Skeletal muscle satellite cell (primary cell): ENCODE data around the gene LGI4.
"Not testable (repeated sequence)": the region's sequence is repeated elsewhere in the genome, so short reads cannot be mapped to it uniquely, and the experiment has no call there.

Source experiments
- H3K27me3 ChIP-seq: 2 replicates; pipeline ENCODE4 v1.7.0; 2013; ENCODE audit warnings: low read length; ENCODE audit not compliant: control insufficient read depth, insufficient read depth
- H3K36me3 ChIP-seq: 2 replicates; pipeline ENCODE4 v1.7.0; 2013; ENCODE audit warnings: mild to moderate bottlenecking, control low read depth, low read length; ENCODE audit not compliant: insufficient read depth
- H3K4me1 ChIP-seq: 2 replicates; pipeline ENCODE4 v1.7.0; 2013; ENCODE audit warnings: low read length; ENCODE audit not compliant: control insufficient read depth, insufficient read depth
- H3K4me2 ChIP-seq: 2 replicates; pipeline ENCODE4 v1.7.0; 2013; ENCODE audit warnings: mild to moderate bottlenecking, low read length
- H3K4me3 ChIP-seq: 2 replicates; pipeline ENCODE4 v1.7.0; 2013; ENCODE audit warnings: low read length
- H3K9ac ChIP-seq: 2 replicates; pipeline ENCODE4 v1.7.0; 2013; ENCODE audit warnings: mild to moderate bottlenecking, low read depth, low read length, moderate library complexity
- H3K9me3 ChIP-seq: replicated peaks from 2 replicates; pipeline ENCODE4 v1.7.0; 2013; ENCODE audit warnings: mild to moderate bottlenecking, control low read depth, low read length

Gene LGI4

DNA sequence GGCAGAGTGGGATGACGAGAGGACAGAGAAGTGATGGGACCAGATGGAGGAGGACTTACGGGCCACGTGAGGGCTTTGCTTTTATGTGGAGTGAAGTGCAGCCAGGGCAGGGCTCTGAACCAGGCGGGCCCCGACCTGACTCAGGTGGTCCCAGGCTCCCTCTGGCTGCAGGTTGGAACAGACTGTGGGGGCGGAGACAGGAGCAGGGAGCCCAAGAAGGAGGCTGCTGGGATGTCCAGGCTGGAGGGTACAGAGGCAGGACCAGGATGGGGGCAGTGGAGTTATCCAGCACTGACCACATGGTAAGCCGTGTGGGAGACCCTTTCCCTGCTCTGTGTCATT lies 21.8 kb upstream of the LGI4 start:
- peaks cover 22% of the 10 kb centered on the region for H3K4me1 ChIP-seq
- H3K4me2 ChIP-seq: peak overlapping the region; percentile 92
- no peaks in the 10 kb centered on the region for H3K27me3 ChIP-seq
- no peaks in the 10 kb centered on the region for H3K9me3 ChIP-seq
- H3K9ac ChIP-seq: no peak overlapping the region
- H3K36me3 ChIP-seq: peaks cover 38% of the 10 kb centered on the region
- no peak overlapping the region for H3K4me3 ChIP-seq

GRCh38 chr19:35155981-35156672 lies 21.3 kb upstream of the LGI4 start:
- Histone ChIP-seq H3K36me3 (peaks cover 33% of the 10 kb centered on the region), H3K4me1 (peaks cover 22% of the 10 kb centered on the region)

GRCh38 chr19:35155441-35155840 lies 20.6 kb upstream of the LGI4 start:
- Histone ChIP-seq H3K9me3 (no peaks in the 10 kb centered on the region), H3K4me2 (peak overlapping the region; percentile 92), H3K4me3 (peak overlapping the region; percentile 89), H3K4me1 (peaks cover 22% of the 10 kb centered on the region), H3K9ac (peak overlapping the region; percentile 84), H3K27me3 (no peaks in the 10 kb centered on the region), H3K36me3 (peaks cover 26% of the 10 kb centered on the region)

More at GRCh38 chr19:35155981-35156672, 21.3 kb upstream of the LGI4 start:
- Histone ChIP-seq H3K9me3 (no peaks in the 10 kb centered on the region), H3K4me3 (peak overlapping the region; percentile 89), H3K4me2 (peak overlapping the region; percentile 92), H3K27me3 (no peaks in the 10 kb centered on the region), H3K9ac (peak overlapping the region; percentile 84)

- Histone ChIP-seq H3K9me3 (no peaks in the 10 kb centered on the region), H3K9ac (peak within 1 kb of the TSS; percentile 84), H3K4me2 (peak within 1 kb of the TSS; percentile 92), H3K4me1 (peaks cover 22% of the 10 kb centered on the region), H3K27me3 (no peaks in the 10 kb centered on the region), H3K36me3 (peaks cover 21% of the 10 kb centered on the region), H3K4me3 (peak within 1 kb of the TSS; percentile 89)
Observed at GRCh38 chr19:35154525-35155406, 19.9 kb upstream of the LGI4 start, which contains the start of gene FXYD5. Gene FXYD5, plus strand, starts transcription at chr19:35154735. Its CDS starts 816 bp downstream, at chr19:35155551.

DNA sequence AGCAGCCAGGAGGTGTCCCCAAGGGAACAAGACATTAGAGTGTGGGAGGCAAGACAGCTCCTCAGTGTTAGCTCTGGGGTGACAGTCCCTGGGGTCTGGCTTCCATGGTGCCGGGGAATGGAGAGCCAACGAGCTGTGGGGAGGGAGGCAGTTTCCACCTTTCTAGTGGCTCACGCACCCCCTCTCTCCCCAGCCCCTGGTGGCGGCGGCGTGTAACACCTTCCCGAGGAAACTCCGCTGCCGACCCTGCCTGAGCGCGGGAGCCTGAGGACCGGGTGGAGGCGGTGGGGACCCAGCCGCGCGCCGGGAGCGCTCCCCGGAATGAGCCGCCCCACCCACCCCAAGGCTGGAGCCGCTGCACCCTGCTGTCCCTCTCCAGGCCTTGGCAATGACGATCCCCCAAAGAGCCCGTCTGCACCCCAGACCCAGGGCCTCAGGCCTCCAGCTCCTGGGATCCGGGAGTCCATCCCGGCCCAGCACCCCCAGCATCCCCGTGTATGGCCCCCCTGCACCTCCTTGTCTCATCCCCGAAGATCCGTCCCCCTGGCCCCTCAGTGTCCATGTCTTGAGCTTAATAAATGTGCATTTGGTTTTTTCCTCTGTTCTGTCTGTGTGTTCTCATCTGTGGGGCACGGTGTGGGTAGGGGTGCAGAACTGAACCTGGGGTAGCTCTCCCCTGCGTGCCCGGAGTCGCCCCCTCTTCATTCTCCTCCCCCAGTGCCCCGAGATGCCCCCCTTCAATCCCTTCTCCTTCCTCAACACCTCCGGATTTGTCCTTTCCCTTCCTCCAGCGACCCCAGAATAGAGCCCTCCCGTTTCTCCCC lies 19.1 kb upstream of the LGI4 start:
- Histone ChIP-seq H3K9me3 (no peaks in the 10 kb centered on the region), H3K9ac (peak overlapping the region; percentile 84), H3K27me3 (no peaks in the 10 kb centered on the region), H3K4me1 (peaks cover 22% of the 10 kb centered on the region), H3K36me3 (peaks cover 13% of the 10 kb centered on the region), H3K4me2 (peak overlapping the region; percentile 92), H3K4me3 (peak overlapping the region; percentile 89)

- H3K9me3 ChIP-seq, H3K27me3 ChIP-seq, H3K4me2 ChIP-seq, H3K9ac ChIP-seq, H3K4me3 ChIP-seq: not testable (repeated sequence)
- Histone ChIP-seq H3K36me3 (peaks cover 13% of the 10 kb centered on the region), H3K4me1 (peaks cover 22% of the 10 kb centered on the region)
Observed at GRCh38 chr19:35153129-35153522, 18.3 kb upstream of the LGI4 start.

- Histone ChIP-seq H3K9me3 (no peaks in the 10 kb centered on the region), H3K27me3 (no peaks in the 10 kb centered on the region), H3K4me3 (no peak overlapping the region), H3K36me3 (no peaks in the 10 kb centered on the region), H3K9ac (no peak overlapping the region), H3K4me2 (no peak overlapping the region), H3K4me1 (peaks cover 22% of the 10 kb centered on the region)
Observed at GRCh38 chr19:35151273-35152065, 16.6 kb upstream of the LGI4 start.

DNA sequence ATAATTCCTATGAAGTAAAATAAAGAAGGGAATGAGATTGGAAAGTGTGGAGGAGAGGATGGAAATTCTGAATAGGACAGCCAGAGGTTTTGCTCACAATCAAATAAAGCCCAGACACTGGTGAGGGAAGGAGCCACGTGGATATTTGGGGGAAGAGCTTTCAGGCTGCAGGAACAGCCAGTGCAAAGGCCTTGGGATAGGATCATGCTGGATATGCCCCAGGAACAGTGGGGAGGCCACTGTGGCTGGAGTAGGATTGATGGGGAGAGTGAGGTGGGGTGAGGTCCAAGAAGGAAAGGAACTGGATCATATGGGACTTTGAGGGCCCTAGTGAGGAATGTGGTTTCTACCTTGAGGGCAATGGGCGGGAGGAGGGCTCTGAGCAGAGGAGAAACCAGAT lies 15.6 kb upstream of the LGI4 start:
- Histone ChIP-seq H3K4me3 (no peak overlapping the region), H3K4me1 (peaks cover 12% of the 10 kb centered on the region), H3K9me3 (no peaks in the 10 kb centered on the region), H3K36me3 (no peaks in the 10 kb centered on the region), H3K27me3 (no peaks in the 10 kb centered on the region), H3K9ac (no peak overlapping the region), H3K4me2 (no peak overlapping the region)

GRCh38 chr19:35149463-35149862 lies 14.6 kb upstream of the LGI4 start:
- Histone ChIP-seq H3K27me3 (no peaks in the 10 kb centered on the region), H3K4me1 (peaks cover 9% of the 10 kb centered on the region), H3K36me3 (no peaks in the 10 kb centered on the region), H3K4me2 (no peak overlapping the region), H3K4me3 (no peak overlapping the region), H3K9ac (no peak overlapping the region), H3K9me3 (no peaks in the 10 kb centered on the region)

GRCh38 chr19:35146746-35147459 lies 12.0 kb upstream of the LGI4 start:
- H3K9me3 ChIP-seq: no peaks in the 10 kb centered on the region
- no peak overlapping the region for H3K9ac ChIP-seq
- H3K4me3 ChIP-seq: no peak overlapping the region
- no peaks in the 10 kb centered on the region for H3K4me1 ChIP-seq
- H3K36me3 ChIP-seq: no peaks in the 10 kb centered on the region
- peaks cover 18% of the 10 kb centered on the region for H3K27me3 ChIP-seq
- no peak overlapping the region for H3K4me2 ChIP-seq
